ENCODE data around the gene USP9X.

GRCh38 chrX:41076742-41077141 is 8.5 kb upstream of the USP9X start:
- TF ChIP-seq POLR2A (IDR thresholded peaks at IDR 0.05; ENCODE audit: low read length) (no peak), GATA1 (IDR thresholded peaks at IDR 0.05; ENCODE audit: low read depth, low read length) (no peak)

All from erythroblast (primary cell).